ENCODE data around the gene OR6N1. TPM values are rescaled to one million over a fixed set of nuclear protein-coding genes. Genes with fewer than 3 reads are reported as not detected.

The OR6N1 gene, protein sequence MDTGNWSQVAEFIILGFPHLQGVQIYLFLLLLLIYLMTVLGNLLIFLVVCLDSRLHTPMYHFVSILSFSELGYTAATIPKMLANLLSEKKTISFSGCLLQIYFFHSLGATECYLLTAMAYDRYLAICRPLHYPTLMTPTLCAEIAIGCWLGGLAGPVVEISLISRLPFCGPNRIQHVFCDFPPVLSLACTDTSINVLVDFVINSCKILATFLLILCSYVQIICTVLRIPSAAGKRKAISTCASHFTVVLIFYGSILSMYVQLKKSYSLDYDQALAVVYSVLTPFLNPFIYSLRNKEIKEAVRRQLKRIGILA
- not detected in 2 replicates for polyA plus RNA-seq (2012; rRNA removed)
- polyA plus RNA-seq (2012; cell fraction: cytosol; rRNA removed), result not detected in 2 replicates
- polyA plus RNA-seq (2012; cell fraction: nucleus; rRNA removed), result not detected in 2 replicates

DNA sequence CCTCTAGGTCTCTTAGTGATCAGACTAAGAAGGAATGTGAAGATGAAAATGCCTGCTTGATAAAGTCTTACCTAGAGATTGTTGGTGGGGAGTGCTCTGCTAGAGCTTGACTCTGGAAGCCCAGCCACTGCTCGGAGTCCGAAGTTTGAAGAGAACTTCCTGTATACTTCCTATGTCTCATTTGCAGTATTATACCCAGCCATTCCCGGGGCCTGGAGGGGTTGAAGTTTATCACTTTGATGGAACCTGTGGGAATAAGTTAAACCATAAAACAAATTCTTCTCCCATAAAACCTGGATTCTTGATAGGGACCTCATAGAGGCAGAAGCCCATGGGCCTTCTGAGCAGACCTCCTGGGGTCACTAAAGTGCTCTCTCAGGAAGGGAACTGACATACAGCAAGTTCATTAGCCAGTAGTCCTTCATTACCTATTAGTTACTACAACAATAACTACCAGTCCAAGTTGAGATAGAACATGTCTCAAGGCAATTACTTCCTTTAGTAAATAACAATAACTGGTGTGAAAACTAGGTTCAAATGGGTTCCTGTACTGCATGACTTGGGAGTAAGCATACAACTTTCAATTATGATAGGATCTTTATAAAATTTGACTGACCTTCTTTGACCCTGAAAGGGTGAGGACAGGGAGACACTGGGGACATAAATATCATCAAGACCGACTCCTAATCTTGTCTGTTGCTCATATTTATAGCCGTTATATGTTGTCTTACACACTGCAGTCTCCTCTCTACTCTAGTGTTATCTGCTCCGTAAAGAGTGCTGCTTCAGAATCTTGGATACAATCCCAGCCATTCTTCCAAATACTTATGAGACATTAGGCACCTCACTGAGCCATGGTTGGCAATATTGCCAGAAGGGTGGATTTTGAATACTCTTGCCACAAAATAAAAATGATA is at the start of gene OR6N1:
OR6N1 (minus strand) TSS at position 246 of the 917 bp plus-strand sequence. CDS start 5,513 bp downstream, outside the sequence.
- Histone ChIP-seq H3K36me3 (replicated peaks in 1 of 2; ENCODE audit: control insufficient read depth in 1 of 2, insufficient read depth in 2 of 2, low read length in 1 of 2) (no peaks in the 10 kb centered on the region), H3K27ac (ENCODE audit: low read depth in 2 of 2, low read length in 1 of 2) (no peak within 1 kb of the TSS), H3K79me2 (ENCODE audit: insufficient read depth) (no peaks in the 10 kb centered on the region), H3K9ac (no peak within 1 kb of the TSS), H3F3A (replicated peaks; ENCODE audit: insufficient read depth) (no peaks in the 10 kb centered on the region), H3K27me3 (ENCODE audit: insufficient read depth) (no peaks in the 10 kb centered on the region), H3K9me3 (no peaks in the 10 kb centered on the region), H4K20me1 (ENCODE audit: insufficient read depth) (no peaks in the 10 kb centered on the region), H3K4me3 (ENCODE audit: low read depth in 2 of 2, low read length in 1 of 2) (no peak within 1 kb of the TSS), H2AFZ (ENCODE audit: low read depth) (no peak within 1 kb of the TSS), H3K4me1 (ENCODE audit: control insufficient read depth in 1 of 2, insufficient read depth in 2 of 2, low read depth in 1 of 2, low read length in 1 of 2) (no peaks in the 10 kb centered on the region), H3K4me2 (no peak within 1 kb of the TSS), H3K9me2 (no peaks in the 10 kb centered on the region)
- TF ChIP-seq, protein P1, sequence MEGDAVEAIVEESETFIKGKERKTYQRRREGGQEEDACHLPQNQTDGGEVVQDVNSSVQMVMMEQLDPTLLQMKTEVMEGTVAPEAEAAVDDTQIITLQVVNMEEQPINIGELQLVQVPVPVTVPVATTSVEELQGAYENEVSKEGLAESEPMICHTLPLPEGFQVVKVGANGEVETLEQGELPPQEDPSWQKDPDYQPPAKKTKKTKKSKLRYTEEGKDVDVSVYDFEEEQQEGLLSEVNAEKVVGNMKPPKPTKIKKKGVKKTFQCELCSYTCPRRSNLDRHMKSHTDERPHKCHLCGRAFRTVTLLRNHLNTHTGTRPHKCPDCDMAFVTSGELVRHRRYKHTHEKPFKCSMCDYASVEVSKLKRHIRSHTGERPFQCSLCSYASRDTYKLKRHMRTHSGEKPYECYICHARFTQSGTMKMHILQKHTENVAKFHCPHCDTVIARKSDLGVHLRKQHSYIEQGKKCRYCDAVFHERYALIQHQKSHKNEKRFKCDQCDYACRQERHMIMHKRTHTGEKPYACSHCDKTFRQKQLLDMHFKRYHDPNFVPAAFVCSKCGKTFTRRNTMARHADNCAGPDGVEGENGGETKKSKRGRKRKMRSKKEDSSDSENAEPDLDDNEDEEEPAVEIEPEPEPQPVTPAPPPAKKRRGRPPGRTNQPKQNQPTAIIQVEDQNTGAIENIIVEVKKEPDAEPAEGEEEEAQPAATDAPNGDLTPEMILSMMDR (IDR thresholded peaks at IDR 0.05), result no peak
- TF ChIP-seq SIN3A (IDR thresholded peaks at IDR 0.05; ENCODE audit: borderline replicate concordance, low read depth, low read length) (no peak), GABPA (IDR thresholded peaks at IDR 0.05; ENCODE audit: low read depth) (no peak), JUND (IDR thresholded peaks at IDR 0.05) (no peak), NRF1 (IDR thresholded peaks at IDR 0.05; ENCODE audit: low read depth, low read length) (no peak), CHD2 (IDR thresholded peaks at IDR 0.05; ENCODE audit: low read length, partially characterized antibody) (no peak), POLR2AphosphoS5 (IDR thresholded peaks at IDR 0.05; ENCODE audit: low read depth, low read length) (no peak), NFIC (IDR thresholded peaks at IDR 0.05; ENCODE audit: borderline replicate concordance) (no peak), MXI1 (IDR thresholded peaks at IDR 0.05; ENCODE audit: low read depth, low read length) (no peak), RCOR1 (IDR thresholded peaks at IDR 0.05; ENCODE audit: low read length) (no peak), SMC3 (IDR thresholded peaks at IDR 0.05; ENCODE audit: low read depth, low read length) (no peak), ELF1 (IDR thresholded peaks at IDR 0.05) (no peak), EZH2phosphoT487 (IDR thresholded peaks at IDR 0.05; ENCODE audit: borderline replicate concordance, low read depth) (no peak), MEF2A (IDR thresholded peaks at IDR 0.05; ENCODE audit: borderline replicate concordance, low read depth) (no peak), GATA2 (CRISPR knock-in tag; IDR thresholded peaks at IDR 0.05) (no peak)
- TF ChIP-seq, protein P2, sequence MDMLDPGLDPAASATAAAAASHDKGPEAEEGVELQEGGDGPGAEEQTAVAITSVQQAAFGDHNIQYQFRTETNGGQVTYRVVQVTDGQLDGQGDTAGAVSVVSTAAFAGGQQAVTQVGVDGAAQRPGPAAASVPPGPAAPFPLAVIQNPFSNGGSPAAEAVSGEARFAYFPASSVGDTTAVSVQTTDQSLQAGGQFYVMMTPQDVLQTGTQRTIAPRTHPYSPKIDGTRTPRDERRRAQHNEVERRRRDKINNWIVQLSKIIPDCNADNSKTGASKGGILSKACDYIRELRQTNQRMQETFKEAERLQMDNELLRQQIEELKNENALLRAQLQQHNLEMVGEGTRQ (IDR thresholded peaks at IDR 0.05; ENCODE audit: borderline replicate concordance, low read depth, low read length), result no peak
- TF ChIP-seq, protein P3, sequence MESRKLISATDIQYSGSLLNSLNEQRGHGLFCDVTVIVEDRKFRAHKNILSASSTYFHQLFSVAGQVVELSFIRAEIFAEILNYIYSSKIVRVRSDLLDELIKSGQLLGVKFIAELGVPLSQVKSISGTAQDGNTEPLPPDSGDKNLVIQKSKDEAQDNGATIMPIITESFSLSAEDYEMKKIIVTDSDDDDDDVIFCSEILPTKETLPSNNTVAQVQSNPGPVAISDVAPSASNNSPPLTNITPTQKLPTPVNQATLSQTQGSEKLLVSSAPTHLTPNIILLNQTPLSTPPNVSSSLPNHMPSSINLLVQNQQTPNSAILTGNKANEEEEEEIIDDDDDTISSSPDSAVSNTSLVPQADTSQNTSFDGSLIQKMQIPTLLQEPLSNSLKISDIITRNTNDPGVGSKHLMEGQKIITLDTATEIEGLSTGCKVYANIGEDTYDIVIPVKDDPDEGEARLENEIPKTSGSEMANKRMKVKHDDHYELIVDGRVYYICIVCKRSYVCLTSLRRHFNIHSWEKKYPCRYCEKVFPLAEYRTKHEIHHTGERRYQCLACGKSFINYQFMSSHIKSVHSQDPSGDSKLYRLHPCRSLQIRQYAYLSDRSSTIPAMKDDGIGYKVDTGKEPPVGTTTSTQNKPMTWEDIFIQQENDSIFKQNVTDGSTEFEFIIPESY (IDR thresholded peaks at IDR 0.05; ENCODE audit: borderline replicate concordance, low read depth), result no peak
- TF ChIP-seq, protein P4, sequence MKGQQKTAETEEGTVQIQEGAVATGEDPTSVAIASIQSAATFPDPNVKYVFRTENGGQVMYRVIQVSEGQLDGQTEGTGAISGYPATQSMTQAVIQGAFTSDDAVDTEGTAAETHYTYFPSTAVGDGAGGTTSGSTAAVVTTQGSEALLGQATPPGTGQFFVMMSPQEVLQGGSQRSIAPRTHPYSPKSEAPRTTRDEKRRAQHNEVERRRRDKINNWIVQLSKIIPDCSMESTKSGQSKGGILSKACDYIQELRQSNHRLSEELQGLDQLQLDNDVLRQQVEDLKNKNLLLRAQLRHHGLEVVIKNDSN (IDR thresholded peaks at IDR 0.05; ENCODE audit: borderline replicate concordance, low read depth), result no peak
- TF ChIP-seq, protein P5, sequence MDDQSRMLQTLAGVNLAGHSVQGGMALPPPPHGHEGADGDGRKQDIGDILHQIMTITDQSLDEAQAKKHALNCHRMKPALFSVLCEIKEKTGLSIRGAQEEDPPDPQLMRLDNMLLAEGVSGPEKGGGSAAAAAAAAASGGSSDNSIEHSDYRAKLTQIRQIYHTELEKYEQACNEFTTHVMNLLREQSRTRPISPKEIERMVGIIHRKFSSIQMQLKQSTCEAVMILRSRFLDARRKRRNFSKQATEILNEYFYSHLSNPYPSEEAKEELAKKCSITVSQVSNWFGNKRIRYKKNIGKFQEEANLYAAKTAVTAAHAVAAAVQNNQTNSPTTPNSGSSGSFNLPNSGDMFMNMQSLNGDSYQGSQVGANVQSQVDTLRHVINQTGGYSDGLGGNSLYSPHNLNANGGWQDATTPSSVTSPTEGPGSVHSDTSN (IDR thresholded peaks at IDR 0.05), result no peak
- 0% methylated on average over 6 of the region's 6 CpGs for WGBS (ENCODE audit: low lambda C conversion rate)
- DNase-seq, result no peak
- CTCF ChIA-PET, result no interaction called here
- POLR2A ChIA-PET, result no interaction called here

Data from SK-N-SH (cell line).